Measurements from ENCODE around the gene QPCT.

Gene QPCT

DNA sequence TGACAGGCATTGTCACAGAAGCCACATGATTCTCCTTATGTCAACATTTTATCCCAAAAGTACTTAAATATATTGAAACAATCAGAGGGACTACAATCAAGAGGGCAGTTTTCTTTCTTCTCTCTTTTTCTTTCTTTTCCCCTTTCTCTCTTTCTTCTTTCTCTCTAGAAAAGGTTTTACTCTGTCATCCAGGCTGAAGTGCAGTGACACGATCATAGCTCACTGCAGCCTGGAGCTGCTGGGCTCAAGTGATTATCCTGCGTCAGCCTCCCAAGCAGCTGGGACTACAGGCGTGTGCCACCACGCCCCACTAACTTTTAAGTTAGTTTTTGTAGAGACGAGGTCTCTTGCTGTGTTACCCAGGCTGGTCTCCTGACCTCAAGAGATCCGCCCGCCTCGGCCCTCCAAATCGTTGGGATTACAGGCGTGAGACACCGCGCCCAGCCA lies 18.8 kb upstream of the QPCT start:
- no peak for DNase-seq

DNA sequence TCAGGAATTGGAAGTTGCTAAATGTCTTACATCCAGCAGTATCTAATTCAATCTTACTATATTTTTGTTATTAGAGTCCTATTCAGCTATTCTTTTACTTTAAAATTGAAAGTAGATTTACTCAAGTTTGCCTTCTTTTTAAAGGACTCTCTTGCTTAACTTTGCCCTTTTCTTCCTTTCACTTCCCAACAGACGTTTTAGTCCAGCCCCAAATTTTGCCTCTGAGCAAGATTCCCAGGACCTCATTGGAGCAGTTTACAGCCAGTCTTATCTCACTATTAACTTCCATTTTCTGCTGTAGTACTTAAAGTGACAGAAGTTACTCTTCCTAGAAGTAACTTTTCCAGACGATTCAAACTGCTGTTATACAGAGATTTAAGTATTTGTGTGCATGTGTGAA lies 18.1 kb upstream of the QPCT start:
- DNase-seq = no peak

DNA sequence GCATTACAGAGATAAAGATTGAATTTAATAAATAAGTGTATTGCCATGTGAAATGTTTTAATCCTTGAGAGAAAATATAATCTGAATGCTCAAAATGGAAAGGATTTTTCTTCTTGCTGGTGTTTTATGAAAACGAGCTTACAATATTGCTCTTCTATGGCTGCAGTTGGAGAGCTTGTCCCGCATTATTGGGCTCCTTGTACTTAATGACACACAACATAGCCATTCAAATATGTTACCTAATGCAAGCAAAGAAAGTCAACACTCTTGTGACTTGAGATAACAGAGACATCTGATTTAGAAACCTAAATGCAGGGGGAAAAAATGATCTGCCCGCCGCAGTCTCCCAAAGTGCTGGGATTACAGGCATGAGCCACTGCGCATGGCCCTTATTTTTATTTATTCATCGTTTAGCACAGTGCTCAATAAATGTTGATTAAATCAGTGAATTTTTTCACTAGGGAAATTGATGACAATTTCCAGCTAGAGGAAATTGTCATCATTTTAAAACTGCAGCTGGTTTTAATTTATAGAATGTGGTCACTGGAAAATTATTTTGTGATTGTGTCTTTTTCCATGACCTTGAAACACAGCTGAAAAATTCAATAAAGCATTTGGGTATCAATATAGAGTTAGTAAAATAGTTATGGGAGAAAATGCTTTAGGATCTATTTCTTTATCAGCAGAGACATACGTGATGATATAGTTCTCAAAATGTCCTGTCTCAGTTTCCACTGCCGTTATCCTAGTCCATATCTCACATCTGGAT lies 17.4 kb upstream of the QPCT start:
- DNase-seq = no peak

DNA sequence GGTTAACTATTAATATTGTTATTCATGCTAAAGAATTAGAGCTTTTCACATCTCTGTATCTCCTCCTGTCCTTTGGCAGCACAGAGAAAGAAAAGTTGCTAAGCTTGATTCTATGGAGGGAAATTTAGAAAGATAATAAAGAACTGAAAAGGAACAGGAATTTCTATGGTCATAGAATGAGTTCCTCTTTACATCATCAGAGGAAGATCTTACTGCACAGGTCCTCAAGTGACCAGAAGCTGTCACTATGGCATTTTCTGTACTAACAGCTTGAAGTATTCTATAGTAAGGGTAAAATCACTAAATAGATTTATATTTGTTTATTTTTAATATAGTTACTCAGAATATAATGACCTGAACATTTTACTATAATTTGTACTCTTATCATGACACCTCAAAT lies 13.7 kb upstream of the QPCT start:
- no peak for DNase-seq

DNA sequence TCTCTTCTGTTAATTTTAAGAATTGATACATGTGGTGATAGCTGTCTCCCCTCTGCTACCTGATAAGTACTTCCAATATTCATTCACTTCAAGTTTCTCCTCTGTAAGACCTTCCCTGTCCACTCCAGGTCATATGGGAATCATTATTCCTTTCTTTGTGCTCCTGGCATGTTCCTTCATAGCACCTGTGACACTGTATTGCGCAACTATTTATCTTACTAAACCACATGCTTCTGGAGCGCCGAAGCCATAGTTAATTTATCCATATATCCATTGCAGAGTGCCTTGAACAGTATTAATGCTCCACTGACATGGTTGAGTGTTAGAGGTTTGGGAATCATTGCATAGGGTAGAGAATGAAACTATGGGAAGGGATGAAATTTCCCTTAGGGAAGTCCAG lies 11.9 kb upstream of the QPCT start:
- no peak for DNase-seq

DNA sequence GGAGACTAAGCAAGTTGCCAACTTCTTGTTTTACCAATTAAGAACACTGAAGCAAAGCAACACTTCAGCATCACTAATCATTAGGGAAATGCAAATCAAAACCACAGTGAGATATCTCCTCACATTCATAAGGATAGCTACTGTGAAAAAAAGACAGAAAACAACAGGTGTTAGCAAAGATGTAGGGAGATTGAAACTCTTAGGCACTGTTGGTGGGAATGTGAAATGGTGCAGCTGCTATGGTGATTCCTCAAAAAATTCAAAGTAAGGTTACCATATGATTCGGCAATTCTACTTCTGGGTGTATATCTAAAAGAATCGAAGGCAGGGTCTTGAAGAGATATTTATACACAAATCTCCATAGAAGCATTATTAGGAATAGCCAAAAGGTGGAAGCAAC lies 11.2 kb upstream of the QPCT start:
- no peak for DNase-seq

DNA sequence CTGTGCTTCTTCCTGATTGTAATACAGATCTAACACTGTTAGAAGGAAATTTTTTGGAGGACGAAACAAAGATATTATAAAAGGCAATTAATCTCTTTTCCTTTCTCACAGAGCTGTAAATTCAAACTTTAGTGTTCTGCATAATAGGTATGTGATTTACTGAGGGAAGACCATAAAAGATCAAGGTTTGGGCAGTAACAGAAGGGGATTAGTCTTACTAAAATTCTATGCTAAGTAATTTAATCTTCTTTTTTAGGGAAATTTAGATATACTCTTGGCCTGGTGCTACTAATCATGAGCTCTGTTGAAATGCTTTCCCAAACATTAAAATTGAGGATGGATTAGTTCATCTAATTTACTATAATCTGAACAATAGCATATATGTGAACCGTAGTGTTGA lies 8.8 kb upstream of the QPCT start:
- DNase-seq = no peak

DNA sequence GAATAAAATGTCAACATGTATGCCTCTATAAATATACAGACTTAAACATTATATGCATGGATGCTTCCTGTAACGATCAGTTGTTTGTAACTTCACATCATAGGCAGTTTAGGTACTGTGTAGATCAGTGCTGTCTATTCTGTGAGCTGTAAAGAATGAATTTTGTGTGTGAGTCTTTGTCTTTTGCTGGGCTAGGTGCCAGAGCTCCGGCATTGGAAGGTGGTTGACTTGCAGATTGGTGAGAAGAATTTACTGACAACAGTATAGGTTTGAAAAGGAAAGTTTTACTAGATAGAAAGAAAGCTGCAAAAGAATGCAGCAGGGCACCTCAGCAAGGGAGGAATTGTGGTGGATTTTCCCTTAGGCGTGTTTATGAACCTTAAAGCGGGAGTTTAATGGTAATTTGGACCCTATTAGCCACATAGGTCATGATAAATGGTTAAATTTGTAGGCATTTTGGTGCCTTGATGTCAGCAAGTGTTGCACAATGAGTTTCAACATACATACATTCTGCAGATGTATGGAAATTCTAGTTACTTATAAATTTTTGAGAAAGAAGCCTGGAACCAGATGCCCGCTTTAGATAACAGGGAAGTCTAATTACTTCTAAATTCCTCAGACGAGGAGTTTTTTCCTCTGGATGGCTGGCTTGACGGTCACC lies 6.7 kb upstream of the QPCT start:
- no peak for DNase-seq

DNA sequence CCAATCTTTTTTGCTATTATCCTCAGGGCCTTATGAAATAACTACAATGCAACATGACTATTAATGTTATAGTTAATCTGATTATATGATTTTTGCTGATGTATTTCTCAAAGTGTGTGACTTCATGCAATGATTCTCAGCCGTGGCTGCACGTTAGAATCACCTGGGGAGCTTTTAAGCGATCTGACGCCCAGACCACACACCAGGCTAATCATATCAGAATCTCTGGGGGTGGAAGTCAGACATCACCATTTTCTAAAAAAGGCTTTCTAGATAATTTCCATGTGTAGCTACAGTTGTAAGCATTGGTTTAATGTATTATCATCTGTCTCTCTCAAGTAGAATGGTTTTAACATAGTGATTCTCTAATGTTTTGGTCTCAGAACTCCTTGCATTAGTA lies 5.5 kb upstream of the QPCT start:
- DNase-seq = no peak

DNA sequence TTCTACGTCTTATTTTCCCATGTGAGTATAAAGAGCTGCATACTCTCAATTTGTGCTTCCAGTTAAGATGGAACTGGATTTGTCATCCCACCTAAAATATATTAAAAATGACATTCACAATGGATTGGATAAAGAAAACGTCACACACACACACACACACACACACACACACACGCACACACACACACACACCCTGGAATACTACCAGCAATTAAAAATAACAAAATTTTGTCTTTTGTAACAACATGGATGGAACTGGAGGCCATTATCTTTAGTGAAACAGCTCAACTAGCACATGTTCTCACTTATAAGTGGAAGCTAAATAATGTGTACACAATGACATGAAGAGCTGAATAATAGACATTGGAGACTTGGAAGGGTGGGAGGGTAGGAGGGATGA lies 3.8 kb upstream of the QPCT start:
- DNase-seq = no peak

DNA sequence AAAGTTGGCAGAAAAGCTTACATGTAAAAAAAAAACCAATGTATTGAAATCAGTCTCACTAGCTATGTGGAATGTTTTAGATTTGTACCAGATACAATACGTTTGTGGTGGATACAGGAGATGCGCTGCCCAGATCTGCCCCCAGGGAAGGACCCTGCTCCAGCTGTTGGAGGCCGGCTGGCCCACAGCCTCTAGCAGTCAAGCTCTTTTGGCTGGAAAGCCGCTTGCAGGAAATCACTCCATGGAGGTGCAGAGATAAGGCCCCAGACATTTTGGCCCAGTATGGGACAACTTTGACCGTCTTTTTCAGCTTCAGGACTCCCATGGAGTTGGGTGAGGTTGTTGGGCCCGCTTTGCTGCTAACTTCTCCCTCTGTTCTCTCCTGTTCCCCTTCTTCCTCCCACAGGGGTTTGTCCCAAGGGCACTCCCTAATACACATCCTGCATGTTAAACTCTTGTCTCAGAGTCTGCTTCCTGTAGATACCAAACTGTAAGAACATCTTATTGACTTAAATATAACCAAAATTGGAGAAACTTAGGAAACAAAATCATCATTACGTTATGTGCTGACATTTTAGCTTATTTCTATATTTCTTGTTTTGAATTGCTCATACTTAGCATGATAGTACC lies 1.7 kb upstream of the QPCT start:
- no peak for DNase-seq

DNA sequence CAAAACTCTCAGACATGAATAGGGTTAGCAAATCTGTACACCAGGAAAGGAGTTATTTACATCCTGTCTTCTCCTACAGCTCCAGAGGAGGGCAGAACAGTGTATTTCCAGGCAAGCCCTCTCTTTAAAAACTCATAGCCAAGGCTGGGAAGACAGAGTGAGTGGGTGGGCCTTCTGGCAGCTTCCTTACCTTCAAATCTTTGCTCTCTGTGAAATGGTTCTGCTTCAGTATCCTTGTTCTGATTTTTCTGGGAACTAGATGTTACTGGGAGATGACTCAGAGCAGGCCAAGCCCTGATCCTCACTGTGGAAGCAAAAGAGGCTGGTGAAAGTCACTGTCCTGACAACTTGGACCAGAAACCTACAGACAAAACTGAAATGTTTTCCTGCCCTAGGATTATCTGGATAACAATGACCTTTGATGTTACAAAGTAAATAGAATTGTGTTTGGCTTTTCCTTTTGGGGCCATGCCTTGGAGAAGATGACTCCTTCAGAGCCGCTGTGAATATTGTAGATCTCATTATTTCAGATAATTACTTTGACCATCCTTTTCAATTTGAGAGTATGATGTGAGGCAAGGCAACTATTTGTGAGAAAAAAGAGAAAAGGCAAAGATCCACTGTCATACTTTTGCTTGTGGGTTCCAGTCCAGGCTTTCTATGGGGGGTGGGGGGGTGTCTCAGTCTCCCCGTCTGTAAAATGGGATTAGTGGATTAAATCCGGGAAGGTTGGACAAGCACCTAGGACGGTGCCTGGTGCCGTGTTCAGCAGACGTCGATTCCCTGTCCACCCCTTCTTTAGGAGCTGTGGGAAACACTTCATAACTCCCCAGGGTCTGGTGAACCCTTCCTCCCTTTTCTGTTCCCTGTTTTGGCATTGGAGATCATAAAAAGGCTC lies 644 bp upstream of the QPCT start:
- no peak for DNase-seq

DNA sequence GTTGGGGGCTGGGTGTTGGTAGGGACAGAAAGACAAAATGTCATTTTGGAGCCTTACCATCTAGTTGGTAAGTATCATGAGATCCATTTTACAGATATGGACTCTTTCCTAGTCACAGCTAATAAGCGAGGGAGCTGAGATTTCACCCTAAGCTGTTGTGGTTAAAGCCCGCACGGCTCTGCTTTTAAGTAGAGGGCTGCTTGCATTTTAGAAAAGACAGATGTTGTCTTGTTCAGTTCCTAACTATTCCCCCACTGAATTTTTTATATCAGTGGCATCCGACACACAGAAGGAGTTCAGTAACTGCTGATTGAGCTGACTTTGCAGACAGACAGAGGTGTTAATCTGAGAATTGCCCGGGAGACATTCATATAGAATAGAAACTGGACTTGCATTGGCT lies 3.7 kb downstream of the QPCT start:
- no peak for DNase-seq

DNA sequence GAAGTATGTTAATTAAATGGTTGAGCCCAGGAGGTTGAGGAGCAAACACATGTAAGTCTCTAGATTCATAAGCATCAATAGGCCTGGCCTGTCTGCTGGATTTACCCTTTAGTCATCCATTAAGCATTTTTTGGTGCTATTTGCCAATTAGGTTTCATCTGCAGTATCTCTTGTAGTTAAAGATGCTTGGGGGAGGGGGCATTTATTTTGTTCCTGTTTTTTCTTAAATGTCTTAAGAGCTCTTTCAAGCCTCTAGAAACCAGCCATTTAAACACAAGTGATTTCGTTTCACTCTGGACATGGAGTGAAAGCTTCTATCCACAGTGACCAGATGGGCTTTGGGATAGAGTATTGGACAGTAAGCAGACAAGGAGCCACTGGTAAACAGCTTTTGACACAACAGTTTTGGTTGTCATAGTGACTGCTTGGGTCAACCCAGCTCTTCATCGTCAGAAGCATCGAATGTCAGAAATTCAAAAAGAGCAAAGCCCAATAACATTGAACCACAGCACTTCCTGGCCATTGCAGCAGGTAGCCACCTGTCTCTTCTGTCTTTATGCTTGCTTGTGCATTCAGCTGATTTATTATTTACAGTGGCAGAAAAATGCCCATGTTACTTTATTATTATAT lies 4.9 kb downstream of the QPCT start:
- no peak for DNase-seq

DNA sequence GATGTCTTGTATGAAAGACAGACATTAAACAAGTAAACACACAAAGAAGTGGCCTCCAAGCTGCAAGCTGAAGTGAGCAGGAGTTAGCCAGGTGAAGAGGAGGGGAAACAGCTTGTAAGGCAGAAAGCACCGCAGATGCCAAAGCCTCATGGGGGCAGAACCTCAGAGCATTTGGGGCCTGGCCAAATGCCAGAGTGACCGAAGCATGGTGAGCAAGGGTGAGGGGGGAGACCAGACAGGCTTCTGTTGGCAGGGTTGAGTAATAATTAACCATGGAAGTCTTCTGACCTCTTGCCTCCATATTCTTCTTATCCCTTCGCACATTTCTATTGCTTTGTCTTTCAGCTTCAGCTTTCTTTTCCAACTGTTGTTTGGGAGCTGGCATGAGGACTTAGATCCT lies 5.6 kb downstream of the QPCT start:
- DNase-seq = no peak

DNA sequence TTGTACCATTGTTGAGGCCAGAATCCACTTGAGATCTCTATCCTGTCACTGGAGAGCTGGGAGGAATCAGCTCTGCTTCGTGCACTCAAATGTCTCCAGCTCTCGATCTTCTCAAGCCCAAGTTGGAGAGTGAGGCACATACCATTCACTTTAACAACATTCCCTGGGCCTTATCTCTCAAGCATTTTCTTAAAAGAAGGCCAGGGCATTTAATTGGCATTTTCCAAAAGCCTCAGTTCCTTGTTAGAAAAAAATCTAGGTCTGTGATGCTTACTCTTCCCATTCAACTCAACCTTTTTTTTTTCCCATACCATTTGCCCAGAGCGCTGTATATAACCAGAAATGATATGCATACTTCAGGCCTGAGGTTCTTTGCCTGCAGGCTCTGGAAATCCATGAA lies 10.1 kb downstream of the QPCT start:
- DNase-seq = no peak

DNA sequence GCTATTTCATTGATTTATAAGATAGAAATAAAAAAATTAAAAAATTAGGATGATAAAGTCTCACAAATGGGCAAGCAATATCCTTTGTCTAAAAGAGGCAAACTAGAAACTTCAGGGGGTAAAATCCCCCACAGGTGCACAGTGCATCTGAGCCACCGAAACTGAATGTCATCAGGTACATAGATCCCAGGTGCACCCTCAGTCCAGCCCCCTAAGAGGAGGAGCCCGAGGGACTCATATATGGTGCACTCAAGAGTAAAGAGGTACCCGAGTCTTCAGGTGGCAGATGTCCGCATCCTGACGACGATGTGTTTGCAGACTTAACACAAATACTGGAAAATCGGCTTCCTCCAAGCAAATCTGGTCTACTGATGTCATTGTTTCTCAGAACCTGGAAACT lies 11.3 kb downstream of the QPCT start:
- DNase-seq = no peak

DNA sequence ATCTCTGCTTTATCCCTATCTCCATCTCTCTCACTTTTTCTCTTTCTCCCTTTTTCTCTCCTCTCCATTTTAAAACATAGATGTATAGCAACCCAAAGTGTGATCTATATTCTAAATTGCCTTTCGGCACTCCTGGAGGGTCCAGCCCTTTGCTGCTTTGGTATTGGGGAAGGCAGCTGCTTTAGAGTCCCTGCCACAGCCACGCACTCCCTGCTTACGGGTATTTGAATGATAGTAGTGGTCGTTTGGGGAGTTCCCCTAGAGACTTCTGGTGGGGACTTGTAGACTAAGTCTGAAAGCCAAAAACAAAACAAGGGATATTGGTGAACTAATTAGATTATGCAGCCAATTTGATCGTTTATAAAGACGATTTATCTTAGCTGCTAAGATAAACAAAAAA lies 11.9 kb downstream of the QPCT start:
- DNase-seq = no peak

DNA sequence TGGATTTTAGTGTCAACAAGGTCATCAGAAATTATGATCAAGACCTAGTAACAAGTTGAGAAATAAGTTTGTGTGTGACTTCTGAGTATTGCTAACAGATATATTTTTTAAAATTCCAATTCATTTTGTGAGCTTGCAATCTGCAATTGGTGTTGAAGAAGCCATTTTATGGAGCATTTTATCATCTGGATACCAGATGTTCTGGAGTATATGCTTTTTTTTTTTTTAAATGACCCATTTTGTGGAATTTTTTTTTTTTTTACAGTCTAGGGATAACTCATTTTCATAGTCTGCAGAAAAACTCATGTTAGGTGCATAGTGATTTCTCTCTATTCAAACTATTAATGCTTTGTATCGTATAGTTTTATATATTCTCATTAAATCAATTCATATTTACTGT lies 12.6 kb downstream of the QPCT start:
- no peak for DNase-seq

DNA sequence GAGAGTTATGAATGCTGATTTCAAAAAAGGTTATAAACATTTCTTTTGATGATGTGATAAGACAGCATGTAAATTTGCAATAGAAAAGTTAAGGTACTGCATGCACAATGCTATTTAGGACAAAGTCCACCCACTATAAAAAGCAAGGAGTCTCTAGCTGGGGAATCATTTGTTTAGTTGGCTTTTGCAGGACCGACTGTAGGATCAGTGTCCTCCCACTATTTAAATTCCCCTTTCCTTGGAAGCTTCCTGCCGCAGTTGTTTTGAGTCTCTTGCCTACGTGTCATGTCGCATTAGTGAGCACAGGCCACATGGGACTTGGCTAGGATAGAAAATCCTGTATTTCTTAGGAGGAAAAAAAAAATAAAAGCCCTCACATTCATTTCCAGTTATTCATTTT lies 13.1 kb downstream of the QPCT start:
- DNase-seq = no peak

DNA sequence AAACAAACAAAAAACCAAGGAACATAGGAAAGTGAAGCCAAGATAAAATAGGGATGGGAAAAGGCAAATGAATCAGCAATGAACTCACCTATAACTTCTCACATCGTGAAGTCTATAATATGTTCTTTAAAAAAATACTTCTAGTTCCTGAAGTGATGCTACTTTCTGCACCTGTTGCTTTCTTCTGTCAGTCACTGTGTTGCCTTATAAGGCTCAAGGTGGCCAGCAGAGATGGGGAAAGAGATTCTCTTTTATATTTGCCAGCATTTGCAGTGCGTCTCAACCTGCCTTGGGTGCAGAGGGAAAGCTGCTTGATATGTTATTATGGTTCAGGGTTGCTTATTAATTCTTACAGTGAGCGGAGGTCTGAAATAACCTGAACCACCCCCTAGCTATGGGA lies 14.0 kb downstream of the QPCT start:
- DNase-seq = no peak

DNA sequence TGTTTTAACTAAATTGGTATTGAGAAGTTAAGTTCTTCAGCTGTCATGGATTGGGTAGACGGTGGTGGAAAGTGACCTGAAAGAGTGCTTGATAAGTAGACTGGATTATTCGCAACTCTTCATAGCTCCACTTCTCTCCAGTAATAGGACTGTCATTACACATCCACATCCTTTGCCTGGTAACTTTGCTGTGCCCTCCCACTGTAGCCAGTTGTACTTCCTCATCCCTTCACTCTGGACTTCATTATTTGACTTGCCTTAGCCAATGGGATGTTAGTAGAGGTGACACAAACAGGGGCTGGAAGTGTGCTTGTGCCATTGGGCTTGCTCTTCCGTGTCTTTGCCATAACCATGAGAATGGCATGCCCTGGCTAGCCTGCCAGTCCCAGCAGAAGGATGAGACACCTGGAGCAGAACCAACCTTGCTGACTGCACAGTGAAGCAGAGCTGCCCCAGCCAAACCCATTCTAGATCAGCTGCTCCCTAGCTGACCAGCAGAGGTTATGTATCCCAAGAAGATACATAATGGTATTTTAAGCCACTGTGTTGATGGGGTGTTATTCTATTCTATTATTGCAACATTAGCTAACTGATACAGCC lies 16.9 kb downstream of the QPCT start:
- no peak for DNase-seq
